Liver (tissue), 9 donors: Measurements from ENCODE around the gene RSPRY1. TPM values are rescaled to one million over a fixed set of nuclear protein-coding genes. Genes with fewer than 3 reads are reported as not detected.
"Not testable (repeated sequence)": the region's sequence is repeated elsewhere in the genome, so short reads cannot be mapped to it uniquely, and the experiment has no call there.

ENCODE experiments used
- DNase-seq: peaks from one replicate; pipeline ENCODE4 v3.0.0-alpha.2; 2017; ENCODE audit warnings: low spot score
- H3K27ac ChIP-seq, 2 donors: one replicate each; pipeline ENCODE4 v1.7.0; 2013; ENCODE audit warnings: inconsistent platforms in 2 of 2, low read length in 2 of 2, control low read depth in 1 of 2, low read depth in 1 of 2, mild to moderate bottlenecking in 1 of 2
- H3K27me3 ChIP-seq, 4 donors: one replicate each; pipeline versions ENCODE4 v1.6.1 to v1.7.0; 2013; ENCODE audit warnings: low read length in 3 of 4, inconsistent platforms in 1 of 4, mild to moderate bottlenecking in 1 of 4, moderate library complexity in 1 of 4; ENCODE audit not compliant: control insufficient read depth in 4 of 4, insufficient read depth in 4 of 4
- H3K36me3 ChIP-seq, 4 donors: one replicate each; pipeline versions ENCODE4 v1.6.1 to v1.7.0; 2013; ENCODE audit warnings: low read length in 3 of 4, mild to moderate bottlenecking in 3 of 4, low read depth in 1 of 4, moderate library complexity in 1 of 4; ENCODE audit not compliant: control insufficient read depth in 4 of 4, insufficient read depth in 3 of 4
- H3K4me1 ChIP-seq, 4 donors: one replicate each; pipeline versions ENCODE4 v1.6.1 to v1.7.0; 2013; ENCODE audit warnings: low read length in 3 of 4, mild to moderate bottlenecking in 3 of 4, moderate library complexity in 1 of 4; ENCODE audit not compliant: control insufficient read depth in 4 of 4, insufficient read depth in 4 of 4
- H3K4me3 ChIP-seq, 3 donors: one replicate each; pipeline versions ENCODE4 v1.6.1 to v1.7.0; 2013; ENCODE audit warnings: low read length in 3 of 3, control low read depth in 1 of 3, low read depth in 1 of 3, mild to moderate bottlenecking in 1 of 3
- H3K9ac ChIP-seq, 2 donors: one replicate each; pipeline ENCODE4 v1.7.0; 2013; ENCODE audit warnings: low read length in 2 of 2, mild to moderate bottlenecking in 2 of 2, moderate library complexity in 2 of 2, control low read depth in 1 of 2, low read depth in 1 of 2
- H3K9me3 ChIP-seq, 4 donors: one replicate each; pipeline versions ENCODE4 v1.6.1 to v1.7.0; 2013; ENCODE audit warnings: low read length in 3 of 4; ENCODE audit not compliant: control insufficient read depth in 4 of 4
- EGR1 ChIP-seq, 2 donors: IDR thresholded peaks; 2 replicates each; pipeline ENCODE4 v1.6.1; 2016 to 2018; ENCODE audit warnings: antibody characterized with exemption in 2 of 2, low read depth in 2 of 2
- FOXA1 ChIP-seq: IDR thresholded peaks from 2 replicates; pipeline ENCODE4 v1.6.1; 2016; ENCODE audit warnings: antibody characterized with exemption
- FOXA2 ChIP-seq: IDR thresholded peaks from 2 replicates; pipeline ENCODE4 v1.6.1; 2016; ENCODE audit warnings: antibody characterized with exemption
- GABPA ChIP-seq, 2 donors: IDR thresholded peaks in 1 of 2; conservative IDR thresholded peaks in 1 of 2; 2 replicates each; pipeline ENCODE4 v1.6.1; 2016; ENCODE audit warnings: antibody characterized with exemption in 2 of 2, mild to moderate bottlenecking in 1 of 2, moderate library complexity in 1 of 2
- HNF4A ChIP-seq, 2 donors: conservative IDR thresholded peaks; 2 replicates each; pipeline ENCODE4 v1.6.1; 2016; ENCODE audit warnings: antibody characterized with exemption in 2 of 2, mild to moderate bottlenecking in 2 of 2
- HNF4G ChIP-seq: IDR thresholded peaks from 2 replicates; pipeline ENCODE4 v1.6.1; 2016; ENCODE audit warnings: antibody characterized with exemption
- JUND ChIP-seq, 2 donors: IDR thresholded peaks; 2 replicates each; pipeline ENCODE4 v1.6.1; 2016; ENCODE audit warnings: antibody characterized with exemption in 2 of 2
- RAD21 ChIP-seq, 2 donors: IDR thresholded peaks; 2 replicates each; pipeline ENCODE4 v1.6.1; 2016; ENCODE audit warnings: antibody characterized with exemption in 2 of 2, mild to moderate bottlenecking in 2 of 2
- SP1 ChIP-seq: IDR thresholded peaks from 2 replicates; pipeline ENCODE4 v1.6.1; 2018; ENCODE audit warnings: antibody characterized with exemption, mild to moderate bottlenecking
- TAF1 ChIP-seq: conservative IDR thresholded peaks from 2 replicates; pipeline ENCODE4 v1.6.1; 2016; ENCODE audit warnings: antibody characterized with exemption, mild to moderate bottlenecking
- YY1 ChIP-seq: IDR thresholded peaks from 2 replicates; pipeline ENCODE4 v1.6.1; 2016; ENCODE audit warnings: antibody characterized with exemption, mild to moderate bottlenecking
- WGBS: extraction: QIAGEN DNeasy Blood & Tissue Kit; methylation state at CpG from one replicate; pipeline ENCODE4 v1.1.7; 2013; 5-methylcytosine and 5-hydroxymethylcytosine counted together
- polyA plus RNA-seq, 2 donors: library from polyadenylated mRNA; stranded (reverse) in 1 of 2; unstranded in 1 of 2; fragments of 200-250 nt in 1 of 2; fragments of >200 nt in 1 of 2; fragmentation: Nextera tagmentation in 1 of 2; extraction: Ambion mirVana in 1 of 2; gene quantifications; one replicate each; pipeline versions ENCODE4 v1.2.1 to v1.2.3, GENCODE V29; 2013 to 2015
- total RNA-seq, 2 donors: library from RNA; depleted of rRNA; stranded (reverse); fragments of >200 nt; gene quantifications; one replicate each; pipeline ENCODE4 v1.2.3, GENCODE V29; 2014
- TF ChIP-seq, protein P1 (sequence below): IDR thresholded peaks from 2 replicates; pipeline ENCODE4 v1.6.1; 2016; ENCODE audit warnings: antibody characterized with exemption
- donor health status: healthy.
- donor health status: healthy.
- donor health status: healthy.
- donor health status: healthy.
- donor health status: healthy.

RSPRY1 gene
- total and polyA plus RNA-seq, 4 donors = 10.9 to 27.6 (median 20.2) TPM

DNA sequence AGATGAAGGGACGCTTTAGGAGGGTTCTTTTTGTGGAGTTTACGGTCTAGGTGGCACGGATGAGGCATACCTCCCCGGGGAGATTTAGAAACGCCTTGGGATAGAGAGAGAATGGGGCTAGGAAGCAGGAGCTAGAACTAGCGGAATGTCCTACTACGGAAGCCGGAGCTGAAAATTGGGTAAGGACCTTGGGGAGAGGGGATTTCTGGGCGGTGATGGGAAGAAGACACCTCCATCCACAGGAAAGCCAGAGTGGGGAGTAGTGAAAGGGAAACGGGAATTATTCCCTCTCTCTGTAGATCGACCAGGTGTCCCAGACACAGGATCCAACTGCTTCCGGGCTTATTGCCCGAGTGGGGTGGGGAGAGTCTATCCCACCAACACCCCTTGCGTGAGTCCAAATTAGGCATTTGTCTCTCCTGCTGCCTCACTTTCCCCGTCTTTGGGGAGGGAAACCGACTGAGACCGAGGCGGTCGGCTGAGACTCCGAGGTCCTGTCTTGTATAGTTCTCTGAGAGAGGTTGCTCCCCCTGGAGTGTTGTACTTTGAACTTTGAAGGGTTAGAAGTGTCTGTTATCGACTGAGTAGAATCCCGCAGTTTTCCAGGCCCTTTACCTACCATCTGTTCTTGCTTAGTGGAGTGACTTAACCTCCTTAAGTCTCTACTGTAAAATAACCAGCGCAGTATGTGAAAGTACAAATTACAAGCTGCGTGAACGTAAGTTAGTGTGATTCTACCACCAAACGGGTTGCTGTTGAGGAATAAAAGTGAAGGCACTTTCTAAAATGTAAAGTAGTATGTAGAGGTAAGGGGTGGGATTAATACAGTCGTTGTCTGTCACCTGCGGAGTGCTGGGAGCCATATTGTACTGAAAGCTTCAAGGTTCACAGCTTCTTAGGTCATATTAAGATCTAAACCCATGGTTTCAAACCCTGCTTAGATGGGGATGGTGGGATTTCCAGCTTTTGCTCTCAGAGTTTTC, 1.0 kb downstream of the RSPRY1 start:
- WGBS = under 1% methylated on average over 28 of the region's 28 CpGs
- H3K27ac ChIP-seq = peak overlapping the region; percentile 91 to 93
- H3K4me3 ChIP-seq = peak overlapping the region; percentile 74 to 86 (median 81)
- H3K27me3 ChIP-seq = no peaks in the 10 kb centered on the region
- no peaks in the 10 kb centered on the region for H3K9me3 ChIP-seq
- H3K36me3 ChIP-seq = no peaks in the 10 kb centered on the region
- peak overlapping the region; percentile 29 to 83 for H3K9ac ChIP-seq
- TF ChIP-seq EGR1 (IDR thresholded peaks at IDR 0.05; ENCODE audit: low read depth in 2 of 2) = no peak
- TF ChIP-seq HNF4G = peak; percentile 40
- TF ChIP-seq FOXA2 = no peak
- TF ChIP-seq SP1 = no peak
- peak; percentile 53 to 62 for TF ChIP-seq HNF4A (conservative IDR thresholded peaks at IDR 0.05)
- TF ChIP-seq JUND (IDR thresholded peaks at IDR 0.05) = no peak
- no peak for TF ChIP-seq GABPA (IDR thresholded peaks at IDR 0.05 in 1 of 2, conservative IDR thresholded peaks at IDR 0.05 in 1 of 2)
- TF ChIP-seq TAF1 = no peak
- TF ChIP-seq RAD21 (IDR thresholded peaks at IDR 0.05) = peak in 1 of 2 donors; percentile 4
- no peak for TF ChIP-seq YY1
- TF ChIP-seq, protein P1, sequence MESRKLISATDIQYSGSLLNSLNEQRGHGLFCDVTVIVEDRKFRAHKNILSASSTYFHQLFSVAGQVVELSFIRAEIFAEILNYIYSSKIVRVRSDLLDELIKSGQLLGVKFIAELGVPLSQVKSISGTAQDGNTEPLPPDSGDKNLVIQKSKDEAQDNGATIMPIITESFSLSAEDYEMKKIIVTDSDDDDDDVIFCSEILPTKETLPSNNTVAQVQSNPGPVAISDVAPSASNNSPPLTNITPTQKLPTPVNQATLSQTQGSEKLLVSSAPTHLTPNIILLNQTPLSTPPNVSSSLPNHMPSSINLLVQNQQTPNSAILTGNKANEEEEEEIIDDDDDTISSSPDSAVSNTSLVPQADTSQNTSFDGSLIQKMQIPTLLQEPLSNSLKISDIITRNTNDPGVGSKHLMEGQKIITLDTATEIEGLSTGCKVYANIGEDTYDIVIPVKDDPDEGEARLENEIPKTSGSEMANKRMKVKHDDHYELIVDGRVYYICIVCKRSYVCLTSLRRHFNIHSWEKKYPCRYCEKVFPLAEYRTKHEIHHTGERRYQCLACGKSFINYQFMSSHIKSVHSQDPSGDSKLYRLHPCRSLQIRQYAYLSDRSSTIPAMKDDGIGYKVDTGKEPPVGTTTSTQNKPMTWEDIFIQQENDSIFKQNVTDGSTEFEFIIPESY = peak; percentile 15
- peaks cover 4 to 33% (median 16%) of the 10 kb centered on the region in 4 donors for H3K4me1 ChIP-seq
- DNase-seq = peak; percentile 42

DNA sequence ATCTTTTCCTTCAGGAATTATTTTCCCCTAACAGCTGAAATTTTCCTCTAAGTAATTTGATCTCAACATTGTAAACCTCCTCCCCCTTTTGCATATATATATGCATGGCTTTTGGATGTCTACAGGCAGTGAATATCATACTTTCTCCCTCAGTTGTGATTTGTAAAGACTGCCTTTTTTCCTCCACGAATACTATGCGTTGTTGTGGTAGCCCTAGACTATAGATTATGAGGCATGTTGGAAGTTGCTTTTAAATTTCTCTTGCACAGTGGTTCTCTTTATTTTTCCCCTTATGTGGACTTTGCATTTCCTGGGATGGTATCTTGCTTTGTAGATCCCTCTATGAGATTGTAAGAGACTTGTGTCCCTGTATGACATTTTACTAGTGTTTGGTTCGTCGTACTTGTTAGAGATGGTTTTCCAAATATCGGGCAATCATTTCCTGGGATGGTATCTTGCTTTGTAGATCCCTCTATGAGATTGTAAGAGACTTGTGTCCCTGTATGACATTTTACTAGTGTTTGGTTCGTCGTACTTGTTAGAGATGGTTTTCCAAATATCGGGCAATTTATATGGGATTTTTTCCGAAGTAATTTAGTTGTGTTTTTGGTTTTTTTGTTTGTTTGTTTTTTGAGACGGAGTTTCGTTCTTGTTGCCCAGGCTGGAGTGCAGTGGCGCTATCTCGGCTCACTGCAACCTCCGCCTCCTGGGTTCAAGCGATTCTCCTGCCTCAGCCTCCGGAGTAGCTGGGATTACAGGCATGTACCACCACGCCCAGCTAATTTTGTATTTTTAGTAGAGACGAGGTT, 2.0 kb downstream of the RSPRY1 start:
- 76% methylated on average over 18 of the region's 18 CpGs for WGBS
- H3K27ac ChIP-seq = peak overlapping the region; percentile 91 to 93

DNA sequence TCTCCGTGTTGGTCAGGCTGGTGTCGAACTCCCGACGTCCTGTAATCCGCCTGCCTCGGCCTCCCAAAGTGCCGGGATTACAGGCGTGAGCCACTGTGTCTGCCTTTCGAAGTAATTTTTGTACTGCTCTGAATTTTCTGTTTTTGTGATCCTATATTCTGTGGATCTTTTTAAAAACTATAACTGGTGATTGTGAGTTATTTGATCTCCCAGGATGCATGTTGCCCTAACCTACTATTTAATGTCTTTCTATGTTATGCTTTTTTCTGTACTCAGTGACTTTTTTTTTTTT, 2.5 kb downstream of the RSPRY1 start:
- H3K4me3 ChIP-seq = no peak overlapping the region

More for the DNA sequence above, 2.0 kb downstream of the RSPRY1 start:
- H3K36me3 ChIP-seq, DNase-seq, H3K27me3 ChIP-seq, H3K9me3 ChIP-seq: not testable (repeated sequence)
- Histone ChIP-seq H3K4me1 (peaks cover 8 to 33% (median 16%) of the 10 kb centered on the region in 4 donors), H3K4me3 (peak overlapping the region in 2 of 3 donors; percentile 81 to 86), H3K9ac (peak overlapping the region in 1 of 2 donors; percentile 29)

DNA sequence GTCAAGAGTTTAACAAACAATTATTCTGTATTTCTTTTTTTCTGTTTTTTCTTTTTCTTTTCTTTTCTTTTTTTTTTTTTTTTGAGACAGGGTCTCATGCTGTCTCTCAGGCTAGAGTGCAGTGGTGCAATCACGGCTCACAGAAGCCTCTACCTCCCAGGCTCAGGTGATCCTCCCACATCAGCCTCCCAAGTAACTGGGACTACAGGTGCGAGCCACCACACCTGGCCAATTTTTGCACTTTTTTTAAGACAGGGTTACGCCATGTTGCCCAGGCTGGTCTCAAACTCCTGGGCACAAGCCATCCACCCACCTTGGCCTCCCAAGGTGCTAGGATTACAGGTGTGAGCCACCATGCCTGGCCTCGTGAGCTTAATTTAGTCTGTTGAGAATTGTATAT, 3.4 kb downstream of the RSPRY1 start:
- WGBS = 96% methylated on average over 4 of the region's 4 CpGs
- H3K4me1 ChIP-seq = peaks cover 8 to 42% (median 19%) of the 10 kb centered on the region in 4 donors

More for the DNA sequence above, 2.5 kb downstream of the RSPRY1 start:
- no peaks in the 10 kb centered on the region for H3K27me3 ChIP-seq
- 97% methylated on average over 9 of the region's 9 CpGs for WGBS
- TF ChIP-seq HNF4A (conservative IDR thresholded peaks at IDR 0.05) (no peak), FOXA1 (no peak), EGR1 (IDR thresholded peaks at IDR 0.05; ENCODE audit: low read depth in 2 of 2) (no peak)
- H3K4me1 ChIP-seq = peaks cover 8 to 36% (median 16%) of the 10 kb centered on the region in 4 donors
- no peaks in the 10 kb centered on the region for H3K9me3 ChIP-seq
- no peaks in the 10 kb centered on the region for H3K36me3 ChIP-seq
- DNase-seq = no peak
- H3K9ac ChIP-seq = no peak overlapping the region
- no peak overlapping the region for H3K27ac ChIP-seq

More for the DNA sequence above, 3.4 kb downstream of the RSPRY1 start:
- H3K27ac ChIP-seq, H3K4me3 ChIP-seq, DNase-seq, H3K9me3 ChIP-seq, H3K27me3 ChIP-seq, H3K9ac ChIP-seq, H3K36me3 ChIP-seq: not testable (repeated sequence)
